HFFc6 (cell line): ENCODE data around the gene RFPL2. TPM values are rescaled to one million over a fixed set of nuclear protein-coding genes. Genes with fewer than 3 reads are reported as not detected.

Experiments
- DNase-seq: peaks from one replicate; pipeline ENCODE4 v3.0.0-alpha.2; 2018
- H3K27ac Mint-ChIP-seq: 2 replicates; pipeline ENCODE4 v1.8.0; 2020; ENCODE audit warnings: mild to moderate bottlenecking, mixed read lengths
- H3K27me3 Mint-ChIP-seq: 2 replicates; pipeline ENCODE4 v1.8.0; 2021; ENCODE audit warnings: mild to moderate bottlenecking, moderate library complexity, mixed read lengths; ENCODE audit not compliant: insufficient read depth
- H3K36me3 Mint-ChIP-seq: 2 replicates; pipeline ENCODE4 v1.8.0; 2021; ENCODE audit warnings: low read depth, mixed read lengths
- H3K4me1 Mint-ChIP-seq: 2 replicates; pipeline ENCODE4 v1.8.0; 2020; ENCODE audit warnings: low read depth, mixed read lengths
- H3K4me3 Mint-ChIP-seq: 2 replicates; pipeline ENCODE4 v1.8.0; 2020; ENCODE audit warnings: mild to moderate bottlenecking, moderate library complexity, mixed read lengths
- H3K9me3 Mint-ChIP-seq: 2 replicates; pipeline ENCODE4 v1.8.0; 2020; ENCODE audit warnings: mild to moderate bottlenecking, mixed read lengths
- total RNA-seq, 6 experiments: library from RNA; stranded (reverse); fragmentation: NEBNext Ultra II Directional; extraction: Animal tissue kit (Norgen Biotek cat#: 25700); gene quantifications; 2 replicates in 1 of 6; 3 replicates in 5 of 6; pipeline ENCODE4 v1.2.3, GENCODE V29; 2021
- TF ChIP-seq, protein P1 (sequence below): fragments of 200-600 bp; sonication (generic); IDR thresholded peaks from 2 replicates; pipeline ENCODE4 v1.5.0; 2021; ENCODE audit warnings: antibody characterized with exemption, mild to moderate bottlenecking

Gene RFPL2
- total RNA-seq, 6 experiments from 2014 or later, result not detected

DNA sequence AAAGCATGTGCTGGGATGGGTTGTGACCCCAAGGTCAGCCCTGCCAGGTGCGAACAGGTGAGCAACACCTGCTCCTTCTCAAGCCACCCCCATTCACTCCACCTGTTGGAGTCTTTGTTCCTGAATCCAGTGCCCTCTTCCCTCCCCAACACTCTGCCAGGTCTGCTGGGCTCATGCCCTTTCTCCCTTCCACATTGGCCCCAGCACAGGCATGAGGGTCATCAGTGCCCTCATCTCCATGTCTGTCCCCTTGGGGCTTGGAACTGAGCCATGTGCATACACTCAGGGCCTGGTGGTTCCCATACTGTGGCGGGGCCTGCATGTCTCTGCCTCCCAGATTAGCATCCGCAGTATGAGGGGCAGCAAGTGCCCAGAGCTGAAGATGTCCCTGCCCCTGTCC is 19.1 kb downstream of the RFPL2 start:
- Mint-ChIP-seq H3K36me3 (no peaks in the 10 kb centered on the region), H3K4me1 (no peaks in the 10 kb centered on the region), H3K9me3 (no peaks in the 10 kb centered on the region), H3K4me3 (no peak overlapping the region), H3K27ac (no peak overlapping the region), H3K27me3 (peaks cover 11% of the 10 kb centered on the region)
- TF ChIP-seq, protein P1, sequence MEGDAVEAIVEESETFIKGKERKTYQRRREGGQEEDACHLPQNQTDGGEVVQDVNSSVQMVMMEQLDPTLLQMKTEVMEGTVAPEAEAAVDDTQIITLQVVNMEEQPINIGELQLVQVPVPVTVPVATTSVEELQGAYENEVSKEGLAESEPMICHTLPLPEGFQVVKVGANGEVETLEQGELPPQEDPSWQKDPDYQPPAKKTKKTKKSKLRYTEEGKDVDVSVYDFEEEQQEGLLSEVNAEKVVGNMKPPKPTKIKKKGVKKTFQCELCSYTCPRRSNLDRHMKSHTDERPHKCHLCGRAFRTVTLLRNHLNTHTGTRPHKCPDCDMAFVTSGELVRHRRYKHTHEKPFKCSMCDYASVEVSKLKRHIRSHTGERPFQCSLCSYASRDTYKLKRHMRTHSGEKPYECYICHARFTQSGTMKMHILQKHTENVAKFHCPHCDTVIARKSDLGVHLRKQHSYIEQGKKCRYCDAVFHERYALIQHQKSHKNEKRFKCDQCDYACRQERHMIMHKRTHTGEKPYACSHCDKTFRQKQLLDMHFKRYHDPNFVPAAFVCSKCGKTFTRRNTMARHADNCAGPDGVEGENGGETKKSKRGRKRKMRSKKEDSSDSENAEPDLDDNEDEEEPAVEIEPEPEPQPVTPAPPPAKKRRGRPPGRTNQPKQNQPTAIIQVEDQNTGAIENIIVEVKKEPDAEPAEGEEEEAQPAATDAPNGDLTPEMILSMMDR, result no peak
- DNase-seq, result no peak

DNA sequence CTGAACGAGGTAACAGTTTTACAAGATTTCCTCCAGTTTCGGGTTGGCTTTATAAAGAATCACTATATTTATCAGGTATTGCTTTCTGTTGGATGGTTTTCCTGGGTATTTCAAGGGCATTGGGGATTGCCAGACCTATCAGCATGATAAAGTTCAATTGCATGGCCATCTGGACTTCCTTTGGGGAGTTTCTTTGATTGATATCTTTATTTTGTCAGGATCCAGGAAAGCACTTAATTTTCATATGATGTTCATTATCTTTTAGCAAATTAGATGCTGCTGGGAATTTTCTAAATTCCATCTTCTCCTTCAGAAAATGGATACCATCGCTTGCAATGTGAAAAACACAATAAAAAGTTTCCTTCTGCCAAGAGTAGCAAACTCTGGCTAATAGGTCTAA is 21.2 kb downstream of the RFPL2 start:
- Mint-ChIP-seq H3K36me3 (no peaks in the 10 kb centered on the region), H3K27ac (no peak overlapping the region), H3K4me1 (no peaks in the 10 kb centered on the region), H3K27me3 (peaks cover 14% of the 10 kb centered on the region), H3K9me3 (no peaks in the 10 kb centered on the region), H3K4me3 (no peak overlapping the region)
- TF ChIP-seq, protein P1, result no peak
- DNase-seq, result no peak

DNA sequence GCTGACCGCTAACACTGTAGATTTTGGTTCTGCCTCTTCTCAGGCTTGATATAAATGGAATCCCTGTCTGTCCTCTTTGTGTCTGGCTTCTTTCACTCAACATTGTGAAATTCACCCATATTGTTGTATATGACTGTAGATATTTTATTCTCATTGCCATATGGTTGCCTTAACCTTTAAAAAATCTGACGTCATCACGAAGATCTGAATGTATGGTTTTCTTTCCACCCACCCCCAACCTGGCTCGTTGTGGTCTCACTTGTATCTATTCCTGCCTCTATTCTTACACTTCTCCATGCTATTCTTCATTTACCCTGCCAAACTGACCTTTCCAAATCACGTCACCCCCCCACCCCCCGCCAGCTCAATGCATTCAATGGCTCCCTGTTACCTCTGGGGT is 23.8 kb downstream of the RFPL2 start:
- Mint-ChIP-seq H3K36me3 (no peaks in the 10 kb centered on the region), H3K27ac (no peak overlapping the region), H3K4me3 (no peak overlapping the region), H3K27me3 (peaks cover 17% of the 10 kb centered on the region), H3K9me3 (no peaks in the 10 kb centered on the region), H3K4me1 (no peaks in the 10 kb centered on the region)
- TF ChIP-seq, protein P1, result no peak
- no peak for DNase-seq

DNA sequence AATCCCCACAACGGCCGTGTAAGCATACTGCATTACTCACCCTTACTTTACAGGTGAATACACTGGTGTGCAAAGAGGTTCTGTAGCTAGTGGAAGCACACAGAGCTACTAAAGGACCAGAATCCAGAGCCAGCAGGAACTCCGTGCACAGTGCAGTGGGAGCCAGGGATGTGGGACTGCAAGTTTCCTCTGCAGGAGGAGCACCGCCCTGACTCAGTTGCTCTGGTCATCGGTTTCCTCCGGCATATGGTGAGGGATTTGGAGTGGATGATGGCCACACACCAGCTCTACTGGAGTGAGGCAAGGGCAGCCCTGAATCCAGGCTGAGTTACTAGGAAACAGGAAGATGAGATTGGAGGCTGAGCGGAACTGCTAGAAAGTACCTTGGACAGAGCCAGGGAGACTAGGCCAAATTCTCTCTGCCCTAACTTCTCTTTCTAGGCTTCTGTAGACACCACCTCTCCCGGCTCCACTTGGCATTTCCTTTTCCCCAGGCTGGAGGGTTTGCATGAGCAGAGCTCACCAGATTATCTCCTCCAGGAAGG is 27.6 kb downstream of the RFPL2 start:
- no peaks in the 10 kb centered on the region for H3K9me3 Mint-ChIP-seq
- no peaks in the 10 kb centered on the region for H3K36me3 Mint-ChIP-seq
- no peaks in the 10 kb centered on the region for H3K4me1 Mint-ChIP-seq
- H3K4me3 Mint-ChIP-seq, result no peak overlapping the region
- TF ChIP-seq, protein P1, result no peak
- no peak for DNase-seq
- no peak overlapping the region for H3K27ac Mint-ChIP-seq
- peaks cover 24% of the 10 kb centered on the region for H3K27me3 Mint-ChIP-seq

DNA sequence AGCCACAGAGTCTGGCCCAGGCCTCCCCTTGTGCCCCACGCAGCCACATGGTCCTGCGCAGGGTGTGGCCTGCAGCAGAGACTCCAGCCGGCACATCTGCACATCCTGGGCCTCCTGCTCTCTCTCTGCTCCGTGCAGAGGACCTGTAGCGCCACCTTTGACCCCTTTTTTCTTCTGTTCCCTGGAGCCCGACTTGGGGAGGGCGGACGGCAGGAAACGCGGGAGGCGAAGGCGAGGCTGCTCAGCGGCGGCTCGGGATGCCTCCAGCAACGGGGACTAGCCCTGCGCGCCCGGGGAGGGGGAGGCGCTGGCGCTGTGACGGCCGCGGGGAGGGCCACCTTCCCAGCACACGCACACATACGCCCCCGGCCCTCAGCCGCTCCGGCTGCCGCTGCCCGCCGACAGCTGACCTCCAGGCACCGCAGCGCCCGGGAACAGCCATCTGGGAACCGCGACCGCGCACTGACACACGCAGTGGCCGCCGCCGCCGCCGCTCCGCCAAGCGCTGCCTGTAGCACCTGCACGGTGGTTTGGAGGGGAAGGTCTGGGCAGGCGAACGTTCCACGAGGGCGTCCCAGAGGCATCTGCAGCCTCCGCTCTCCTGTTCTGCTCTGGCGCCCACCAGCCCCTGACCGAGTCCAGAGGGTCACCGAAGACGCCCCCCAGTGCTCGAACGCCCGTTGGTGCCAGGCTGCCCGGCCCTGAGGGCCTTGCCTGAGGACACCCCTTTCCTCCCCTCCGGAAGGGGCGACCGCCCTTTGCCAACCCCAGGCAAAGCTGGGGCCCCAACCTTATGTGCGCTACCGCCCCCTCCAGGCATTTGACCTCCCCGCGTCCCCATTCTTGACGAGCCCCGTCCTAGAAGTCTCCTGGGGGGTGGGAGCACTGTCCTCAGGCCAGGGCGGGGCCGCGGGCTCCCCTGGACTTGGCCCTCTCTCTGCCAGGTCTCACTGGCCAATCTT is 28.9 kb downstream of the RFPL2 start:
- no peak for DNase-seq
- H3K27me3 Mint-ChIP-seq, result peaks cover 30% of the 10 kb centered on the region
- H3K4me1 Mint-ChIP-seq, result no peaks in the 10 kb centered on the region
- H3K4me3 Mint-ChIP-seq, result no peak overlapping the region
- H3K27ac Mint-ChIP-seq, result no peak overlapping the region
- TF ChIP-seq, protein P1, result no peak
- no peaks in the 10 kb centered on the region for H3K36me3 Mint-ChIP-seq
- no peaks in the 10 kb centered on the region for H3K9me3 Mint-ChIP-seq
